Mucosa of stomach (tissue), 1 donor: ENCODE data around the gene FBXW7.

Source experiments
- H3K27me3 ChIP-seq: one replicate; pipeline ENCODE4 v1.7.0; 2013; ENCODE audit warnings: mild to moderate bottlenecking, low read length; ENCODE audit not compliant: control insufficient read depth, insufficient read depth
- H3K36me3 ChIP-seq: one replicate; pipeline ENCODE4 v1.7.0; 2013; ENCODE audit warnings: low read length; ENCODE audit not compliant: control insufficient read depth, insufficient read depth
- H3K4me1 ChIP-seq: one replicate; pipeline ENCODE4 v1.7.0; 2013; ENCODE audit warnings: mild to moderate bottlenecking, low read length; ENCODE audit not compliant: control insufficient read depth, insufficient read depth
- H3K4me3 ChIP-seq: one replicate; pipeline ENCODE4 v1.7.0; 2013; ENCODE audit warnings: low read length
- H3K9ac ChIP-seq: one replicate; pipeline ENCODE4 v1.7.0; 2013; ENCODE audit warnings: mild to moderate bottlenecking, low read length, moderate library complexity
- H3K9me3 ChIP-seq: one replicate; pipeline ENCODE4 v1.7.0; 2013; ENCODE audit warnings: mild to moderate bottlenecking, low read length, moderate library complexity; ENCODE audit not compliant: control insufficient read depth
- donor health status: Pancreatic carcinoma.

The FBXW7 gene

DNA sequence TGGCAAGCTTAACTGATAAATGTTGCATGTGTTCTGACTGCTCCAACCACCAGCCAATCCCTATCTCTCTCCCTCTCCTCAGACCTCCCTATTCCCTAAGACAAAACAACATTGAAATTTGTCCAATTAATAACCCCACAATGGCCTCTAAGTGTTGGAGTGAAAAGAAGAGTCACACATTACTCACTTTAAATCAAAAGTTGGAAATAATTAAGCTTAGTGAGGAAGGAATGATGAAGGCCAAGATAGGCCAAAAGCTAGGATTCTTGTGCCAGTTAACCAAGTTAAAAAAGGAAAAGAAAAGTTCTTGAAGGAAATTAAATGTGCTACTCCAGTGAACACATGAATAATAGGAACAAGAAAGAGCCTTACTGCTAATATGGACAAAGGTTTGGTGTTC is 55.6 kb downstream of the FBXW7 start:
- no peaks in the 10 kb centered on the region for H3K9me3 ChIP-seq
- no peaks in the 10 kb centered on the region for H3K36me3 ChIP-seq
- H3K4me3 ChIP-seq = no peak overlapping the region
- peaks cover 7% of the 10 kb centered on the region for H3K4me1 ChIP-seq
- no peaks in the 10 kb centered on the region for H3K27me3 ChIP-seq
- H3K9ac ChIP-seq = no peak overlapping the region

DNA sequence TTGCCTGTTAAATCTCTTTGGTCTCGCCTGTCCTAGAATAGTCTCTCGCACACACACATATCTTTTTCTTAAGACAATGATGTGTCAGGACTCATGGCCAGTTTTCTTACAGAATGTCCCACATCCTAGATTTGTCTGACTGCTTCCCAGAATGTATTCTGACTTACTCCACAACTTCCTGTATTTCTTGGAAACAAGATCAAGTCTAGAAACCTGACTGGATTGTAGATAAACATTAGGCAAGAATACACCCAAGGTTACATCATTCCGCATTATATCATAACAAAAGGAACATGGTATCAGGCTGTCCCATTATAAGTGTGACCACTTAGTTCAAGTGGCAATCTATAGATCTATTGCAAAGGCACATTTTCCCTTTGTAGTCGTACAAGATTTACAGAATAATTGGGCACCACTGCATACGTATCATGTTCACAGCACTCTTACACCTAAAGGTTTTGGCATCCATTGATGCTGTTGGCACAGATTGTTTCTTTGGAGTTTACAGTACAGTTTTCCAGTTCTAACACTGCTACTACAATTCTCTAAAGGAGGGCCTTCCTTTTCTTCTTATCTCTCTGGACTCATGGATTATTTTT is 56.4 kb downstream of the FBXW7 start:
- H3K4me3 ChIP-seq = no peak overlapping the region
- no peaks in the 10 kb centered on the region for H3K36me3 ChIP-seq
- H3K27me3 ChIP-seq = no peaks in the 10 kb centered on the region
- no peaks in the 10 kb centered on the region for H3K9me3 ChIP-seq
- peaks cover 7% of the 10 kb centered on the region for H3K4me1 ChIP-seq
- no peak overlapping the region for H3K9ac ChIP-seq

DNA sequence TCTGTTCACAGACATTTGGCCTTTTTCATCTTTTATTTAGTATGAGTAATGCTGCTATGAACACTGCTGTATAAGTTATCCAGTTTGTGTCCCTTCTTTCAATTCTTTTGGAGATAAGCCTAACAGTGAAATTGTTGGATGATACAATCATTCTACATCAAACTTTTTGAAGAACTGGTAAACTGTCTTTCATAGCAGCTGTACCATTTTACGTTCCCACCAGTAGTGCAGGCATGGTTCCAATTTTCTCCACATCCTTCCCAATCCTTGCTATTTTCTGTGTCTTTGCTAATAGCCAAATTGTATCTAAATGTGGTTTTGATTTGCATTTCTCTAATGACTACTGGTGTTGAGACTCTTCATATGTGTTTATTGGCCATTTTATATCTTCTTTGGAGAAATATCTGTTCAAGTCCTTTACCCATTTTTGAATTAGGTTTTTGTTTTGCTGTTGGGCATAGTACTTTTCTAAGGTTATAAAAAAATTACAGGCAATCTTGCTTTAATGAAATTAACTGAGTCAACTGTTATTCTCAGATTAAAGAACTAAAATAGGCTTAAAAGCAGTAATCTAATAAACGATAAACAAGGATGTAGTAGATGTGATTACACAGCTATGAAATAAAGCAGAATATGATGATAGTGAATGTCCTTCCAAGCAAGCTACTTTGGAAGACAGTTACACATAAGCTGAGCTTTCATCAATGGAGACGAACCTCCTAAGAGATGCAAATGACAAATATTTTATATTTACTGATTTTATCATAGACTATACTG is 57.2 kb downstream of the FBXW7 start:
- Histone ChIP-seq H3K27me3 (no peaks in the 10 kb centered on the region), H3K9me3 (no peaks in the 10 kb centered on the region), H3K4me1 (peaks cover 7% of the 10 kb centered on the region), H3K36me3 (no peaks in the 10 kb centered on the region), H3K4me3 (no peak overlapping the region), H3K9ac (no peak overlapping the region)

DNA sequence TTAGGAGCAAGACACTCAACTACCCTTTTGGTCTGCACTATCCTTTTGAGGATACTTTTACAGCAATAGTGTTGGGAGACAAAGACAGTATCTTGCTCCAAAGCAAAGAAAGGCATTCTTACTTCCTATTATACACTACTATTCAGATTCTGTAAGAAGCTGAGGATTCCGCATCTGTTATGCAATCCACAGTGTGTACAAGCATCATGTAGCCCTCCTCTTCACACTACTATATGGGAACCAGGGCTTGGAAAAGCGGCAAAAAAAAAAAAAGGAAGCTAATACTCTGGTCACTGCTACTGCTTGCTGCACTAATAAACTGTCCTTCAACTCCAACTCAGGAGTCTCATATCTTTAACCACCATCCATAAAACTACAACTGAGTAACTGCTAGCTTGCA is 59.1 kb downstream of the FBXW7 start:
- Histone ChIP-seq H3K9ac (no peak overlapping the region), H3K9me3 (no peaks in the 10 kb centered on the region), H3K4me1 (peaks cover 7% of the 10 kb centered on the region), H3K4me3 (no peak overlapping the region), H3K36me3 (no peaks in the 10 kb centered on the region), H3K27me3 (no peaks in the 10 kb centered on the region)

DNA sequence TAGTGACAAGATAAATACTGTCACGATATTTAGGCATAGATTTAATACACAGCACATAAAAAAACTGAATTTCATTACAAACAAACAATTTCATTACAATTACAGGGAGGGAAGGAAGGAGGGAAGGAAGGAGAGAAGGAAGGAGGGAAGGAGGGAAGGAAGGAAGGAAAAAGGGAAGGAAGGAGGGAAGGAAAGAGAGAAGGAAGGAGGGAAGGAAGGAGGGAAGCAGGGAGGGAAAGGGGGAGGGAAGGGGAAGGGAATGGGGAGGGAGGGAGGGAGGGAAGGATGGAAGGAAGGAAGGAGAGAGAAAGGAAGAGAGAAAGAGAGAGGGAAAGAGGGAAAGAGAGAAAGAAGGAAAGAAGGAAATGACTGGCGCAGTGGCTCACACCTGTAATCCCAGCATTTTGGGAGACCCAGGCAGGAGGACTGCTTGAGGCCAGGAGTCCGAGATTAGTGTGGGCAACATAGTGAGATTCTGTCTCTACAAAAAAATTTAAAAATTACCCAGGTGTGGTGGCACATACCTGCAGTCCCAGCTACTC is 64.6 kb downstream of the FBXW7 start:
- H3K27me3 ChIP-seq = no peaks in the 10 kb centered on the region
- no peaks in the 10 kb centered on the region for H3K36me3 ChIP-seq
- no peaks in the 10 kb centered on the region for H3K4me1 ChIP-seq
- H3K4me3 ChIP-seq = no peak overlapping the region
- no peaks in the 10 kb centered on the region for H3K9me3 ChIP-seq
- H3K9ac ChIP-seq = no peak overlapping the region

DNA sequence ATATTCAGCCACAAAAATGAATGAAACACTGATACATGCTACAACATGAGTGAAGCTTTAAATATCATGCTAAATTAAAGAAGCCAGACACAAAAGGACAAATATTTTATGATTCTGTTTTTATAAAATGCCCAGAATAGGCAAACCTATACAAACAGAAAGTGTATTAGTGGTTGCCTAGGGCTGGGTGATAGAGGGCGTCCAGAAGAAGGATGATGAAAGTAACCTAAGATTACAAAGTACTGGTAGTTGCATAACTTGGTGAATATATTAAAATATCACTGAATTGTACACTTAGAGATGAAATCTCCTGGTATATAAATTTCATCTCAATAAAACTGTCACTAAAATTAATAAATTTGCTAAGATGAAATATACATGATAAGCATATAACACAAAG is 67.5 kb downstream of the FBXW7 start:
- Histone ChIP-seq H3K27me3 (no peaks in the 10 kb centered on the region), H3K4me3 (no peak overlapping the region), H3K9ac (no peak overlapping the region), H3K36me3 (no peaks in the 10 kb centered on the region), H3K4me1 (no peaks in the 10 kb centered on the region), H3K9me3 (no peaks in the 10 kb centered on the region)

DNA sequence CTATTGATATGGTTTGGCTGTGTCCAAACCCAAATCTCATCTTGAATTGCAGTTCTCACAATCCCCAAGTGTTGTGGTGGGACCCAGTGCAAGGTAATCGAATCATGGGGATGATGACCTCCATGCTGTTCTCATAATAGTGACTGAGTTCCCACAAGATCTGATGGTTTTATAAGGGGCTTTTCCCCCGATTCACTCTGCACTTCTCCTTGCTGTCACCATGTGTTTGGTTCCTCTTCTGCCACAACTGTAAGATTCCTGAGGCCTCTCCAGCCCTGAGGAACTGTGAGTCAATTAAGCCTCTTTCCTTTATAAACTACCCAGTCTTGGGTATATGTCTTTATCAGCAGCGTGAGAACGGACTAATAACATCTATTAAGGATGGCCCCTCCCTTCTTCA is 68.8 kb downstream of the FBXW7 start:
- Histone ChIP-seq H3K4me3 (no peak overlapping the region), H3K36me3 (no peaks in the 10 kb centered on the region), H3K9ac (no peak overlapping the region), H3K4me1 (no peaks in the 10 kb centered on the region), H3K9me3 (no peaks in the 10 kb centered on the region), H3K27me3 (no peaks in the 10 kb centered on the region)

DNA sequence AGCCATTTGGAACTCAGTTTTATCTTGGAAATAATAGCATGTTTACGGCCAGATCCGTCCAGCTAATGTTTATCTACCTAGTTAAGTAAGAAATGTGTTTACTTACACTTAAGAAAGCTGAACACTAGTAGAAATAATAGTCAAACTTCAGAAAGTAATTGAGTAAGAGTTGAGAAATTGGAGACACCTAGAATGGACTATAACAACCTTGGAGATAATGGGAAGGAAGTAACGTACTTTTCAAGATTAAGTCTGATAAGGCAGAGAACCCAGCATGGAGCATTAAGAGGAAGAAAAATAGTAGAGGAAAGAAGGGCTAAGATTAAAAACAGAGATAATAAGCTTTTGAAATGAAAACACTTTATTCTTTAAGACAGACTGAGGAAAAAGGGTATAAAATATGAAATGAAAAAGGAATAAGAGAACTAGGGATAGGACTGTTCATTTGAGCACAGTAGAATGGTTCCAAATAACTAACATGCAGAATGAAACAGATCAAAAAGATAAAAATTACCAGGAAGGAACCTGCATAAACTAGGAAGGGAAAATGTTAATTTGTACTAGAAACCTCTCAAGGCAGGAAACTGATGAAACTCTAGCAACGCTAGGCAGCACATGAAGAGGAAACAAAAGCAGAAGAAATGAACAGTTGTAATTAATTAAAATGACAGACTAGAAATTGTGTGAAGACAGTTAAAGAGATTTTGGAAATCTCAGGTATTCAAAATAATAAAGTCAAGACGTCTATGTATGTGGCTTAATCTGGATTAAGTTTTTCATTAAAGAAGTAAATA is 71.7 kb downstream of the FBXW7 start:
- no peaks in the 10 kb centered on the region for H3K27me3 ChIP-seq
- H3K9me3 ChIP-seq = no peaks in the 10 kb centered on the region
- H3K36me3 ChIP-seq = no peaks in the 10 kb centered on the region
- no peaks in the 10 kb centered on the region for H3K4me1 ChIP-seq
- H3K9ac ChIP-seq = no peak overlapping the region
- no peak overlapping the region for H3K4me3 ChIP-seq

DNA sequence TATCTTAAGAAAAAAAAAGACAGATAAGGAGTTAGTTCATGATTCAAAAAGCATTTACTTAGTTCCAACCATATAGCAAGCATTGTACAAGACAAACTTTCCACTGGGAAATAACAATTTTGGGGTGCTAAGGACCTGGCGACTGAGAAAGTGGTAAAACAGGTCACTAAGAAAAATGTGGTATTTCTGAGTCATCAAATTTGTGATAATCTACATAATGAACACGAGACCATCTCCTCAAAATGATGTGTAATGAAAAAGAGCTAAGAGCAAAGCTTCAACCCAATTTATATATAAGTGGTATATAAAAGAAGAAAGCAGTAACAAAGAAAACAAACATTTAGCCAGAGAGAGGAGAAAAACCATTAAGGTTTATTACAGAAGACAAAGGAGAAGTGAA is 72.3 kb downstream of the FBXW7 start:
- Histone ChIP-seq H3K27me3 (no peaks in the 10 kb centered on the region), H3K9ac (no peak overlapping the region), H3K4me1 (no peaks in the 10 kb centered on the region), H3K36me3 (no peaks in the 10 kb centered on the region), H3K9me3 (no peaks in the 10 kb centered on the region), H3K4me3 (no peak overlapping the region)

DNA sequence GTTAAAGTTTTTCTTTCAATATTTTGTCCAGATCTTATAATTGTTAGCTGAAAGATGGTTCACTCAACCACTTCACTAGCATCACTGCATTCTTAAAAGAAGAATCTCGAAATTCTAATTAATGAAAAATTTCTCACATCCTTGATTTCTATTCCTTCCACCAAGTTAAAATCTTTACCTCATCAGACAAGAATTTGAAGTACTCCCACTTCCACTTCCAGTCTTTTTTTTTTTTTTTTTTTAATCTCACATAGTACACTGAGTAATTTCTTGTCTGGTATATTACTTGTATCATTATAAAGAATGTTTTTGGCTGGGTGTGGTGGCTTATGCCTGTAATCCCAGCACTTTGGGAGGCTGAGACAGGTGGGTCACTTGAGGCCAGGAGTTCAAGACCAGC is 73.2 kb downstream of the FBXW7 start:
- no peak overlapping the region for H3K9ac ChIP-seq

DNA sequence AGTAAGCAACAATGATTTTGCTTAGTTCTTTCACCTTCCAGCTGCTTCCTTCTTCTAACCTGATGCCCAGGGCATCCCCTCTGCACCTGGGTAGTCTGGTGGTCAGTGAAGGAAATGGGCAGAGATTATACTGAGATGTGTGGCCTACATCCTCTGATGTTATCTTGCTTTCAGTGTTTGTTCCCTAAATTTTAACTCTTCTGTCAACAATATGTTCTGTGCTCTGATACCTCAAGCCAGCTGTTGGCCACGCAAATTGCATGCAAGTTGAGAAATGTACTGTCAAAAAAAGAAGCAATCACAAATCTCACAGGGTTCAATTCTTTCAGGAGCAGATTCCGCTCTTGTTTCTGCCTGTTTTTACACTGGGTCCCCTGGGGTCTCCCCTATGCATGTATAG is 73.8 kb downstream of the FBXW7 start:
- Histone ChIP-seq H3K4me1 (no peaks in the 10 kb centered on the region), H3K4me3 (no peak overlapping the region)

More for the DNA sequence above, 73.2 kb downstream of the FBXW7 start:
- Histone ChIP-seq H3K36me3 (no peaks in the 10 kb centered on the region), H3K4me3 (no peak overlapping the region), H3K9me3 (no peaks in the 10 kb centered on the region), H3K4me1 (no peaks in the 10 kb centered on the region), H3K27me3 (no peaks in the 10 kb centered on the region)

DNA sequence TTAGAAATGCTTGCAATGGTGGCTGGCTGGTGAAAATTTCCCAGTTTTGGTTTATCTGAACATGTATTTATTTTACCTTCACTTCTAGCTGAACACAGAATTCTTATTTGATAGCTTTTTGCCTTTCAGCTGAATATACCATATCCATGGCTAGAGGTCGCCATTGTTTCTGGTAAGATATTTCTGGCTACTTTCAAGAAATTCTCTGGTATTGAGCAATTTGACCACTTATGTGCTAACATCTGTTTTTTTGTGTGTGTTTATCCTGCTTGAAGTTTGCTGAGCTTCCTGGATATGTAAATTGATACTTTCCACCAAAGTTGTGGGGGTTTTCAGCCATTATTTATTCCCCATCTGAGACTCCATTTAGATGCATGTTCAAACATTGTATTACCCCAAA is 75.4 kb downstream of the FBXW7 start:
- Histone ChIP-seq H3K27me3 (no peaks in the 10 kb centered on the region), H3K4me3 (no peak overlapping the region)

More for the DNA sequence above, 73.8 kb downstream of the FBXW7 start:
- H3K9me3 ChIP-seq = no peaks in the 10 kb centered on the region
- no peaks in the 10 kb centered on the region for H3K27me3 ChIP-seq
- H3K9ac ChIP-seq = no peak overlapping the region
- H3K36me3 ChIP-seq = no peaks in the 10 kb centered on the region

More for the DNA sequence above, 75.4 kb downstream of the FBXW7 start:
- no peak overlapping the region for H3K9ac ChIP-seq
- H3K4me1 ChIP-seq = no peaks in the 10 kb centered on the region
- H3K36me3 ChIP-seq = no peaks in the 10 kb centered on the region
- H3K9me3 ChIP-seq = no peaks in the 10 kb centered on the region
